SU-DHL-6 (cell line): ENCODE measurements around the gene WDR5B.

ENCODE experiments used
- EZH2phosphoT487 ChIP-seq: fragments of 200-600 bp; sonication (generic), shearing (Covaris generic); conservative IDR thresholded peaks from 2 replicates; pipeline ENCODE4 v1.6.1; 2018; ENCODE audit warnings: mild to moderate bottlenecking, antibody characterized with exemption, low read length, moderate library complexity, mixed read lengths
- TF ChIP-seq, protein P1 (sequence below): fragments of 200-600 bp; sonication (generic); IDR thresholded peaks from one replicate; pipeline ENCODE4 v1.5.1; 2017; ENCODE audit warnings: antibody characterized with exemption, mild to moderate bottlenecking, low read length, moderate library complexity; ENCODE audit not compliant: insufficient read depth, poor library complexity, severe bottlenecking

DNA sequence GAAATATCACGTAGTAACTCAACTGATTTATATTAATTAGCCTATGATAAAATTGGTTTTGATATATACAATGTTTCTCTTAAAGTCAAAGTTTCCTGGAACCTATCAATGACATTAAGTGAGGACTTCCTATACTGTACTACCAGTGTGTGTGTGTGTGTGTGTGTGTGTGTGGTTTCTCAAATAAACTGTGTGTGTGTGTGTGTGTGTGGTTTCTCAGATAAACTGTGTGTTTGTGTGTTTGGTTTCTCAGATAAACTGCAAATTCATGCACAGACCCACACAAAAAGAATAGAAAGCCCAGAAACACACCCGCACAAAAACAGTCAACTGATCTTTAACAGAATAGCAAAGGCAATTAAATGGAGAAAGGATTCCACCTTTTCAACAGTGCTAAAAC lies 14.5 kb upstream of the WDR5B start:
- TF ChIP-seq, protein P1, sequence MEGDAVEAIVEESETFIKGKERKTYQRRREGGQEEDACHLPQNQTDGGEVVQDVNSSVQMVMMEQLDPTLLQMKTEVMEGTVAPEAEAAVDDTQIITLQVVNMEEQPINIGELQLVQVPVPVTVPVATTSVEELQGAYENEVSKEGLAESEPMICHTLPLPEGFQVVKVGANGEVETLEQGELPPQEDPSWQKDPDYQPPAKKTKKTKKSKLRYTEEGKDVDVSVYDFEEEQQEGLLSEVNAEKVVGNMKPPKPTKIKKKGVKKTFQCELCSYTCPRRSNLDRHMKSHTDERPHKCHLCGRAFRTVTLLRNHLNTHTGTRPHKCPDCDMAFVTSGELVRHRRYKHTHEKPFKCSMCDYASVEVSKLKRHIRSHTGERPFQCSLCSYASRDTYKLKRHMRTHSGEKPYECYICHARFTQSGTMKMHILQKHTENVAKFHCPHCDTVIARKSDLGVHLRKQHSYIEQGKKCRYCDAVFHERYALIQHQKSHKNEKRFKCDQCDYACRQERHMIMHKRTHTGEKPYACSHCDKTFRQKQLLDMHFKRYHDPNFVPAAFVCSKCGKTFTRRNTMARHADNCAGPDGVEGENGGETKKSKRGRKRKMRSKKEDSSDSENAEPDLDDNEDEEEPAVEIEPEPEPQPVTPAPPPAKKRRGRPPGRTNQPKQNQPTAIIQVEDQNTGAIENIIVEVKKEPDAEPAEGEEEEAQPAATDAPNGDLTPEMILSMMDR, result no peak
- no peak for TF ChIP-seq EZH2phosphoT487
